Peyer's patch (tissue), 4 donors: ENCODE results near the gene FLVCR2. TPM values are rescaled to one million over a fixed set of nuclear protein-coding genes. Genes with fewer than 3 reads are reported as not detected.

ENCODE experiments used
- DNase-seq, 3 donors: peaks; one replicate each; pipeline ENCODE4 v3.0.0-alpha.2; 2017 to 2019
- H3K27ac ChIP-seq, 4 donors: fragments of 200-600 bp; sonication (generic); one replicate each; pipeline ENCODE4 v1.5.1; 2016 to 2019
- H3K27me3 ChIP-seq, 2 donors: fragments of 200-600 bp; sonication (generic); one replicate each; pipeline ENCODE4 v1.5.1; 2019
- H3K36me3 ChIP-seq, 3 donors: fragments of 200-600 bp; sonication (generic); one replicate each; pipeline ENCODE4 v1.5.1; 2016 to 2019
- H3K4me1 ChIP-seq, 4 donors: fragments of 200-600 bp; sonication (generic); one replicate each; pipeline ENCODE4 v1.5.1; 2016 to 2019
- H3K4me3 ChIP-seq, 4 donors: fragments of 200-600 bp; sonication (generic); 1 replicate in 3 of 4; 2 replicates in 1 of 4; pipeline ENCODE4 v1.5.1; 2016 to 2019; ENCODE audit warnings: mild to moderate bottlenecking in 1 of 4
- H3K9me3 ChIP-seq, 4 donors: fragments of 200-600 bp; sonication (generic); one replicate each; pipeline ENCODE4 v1.5.1; 2016 to 2019; ENCODE audit warnings: mild to moderate bottlenecking in 1 of 4
- CTCF ChIP-seq, 6 experiments: fragments of 450-650 bp in 4 of 6; fragments of 200-600 bp in 2 of 6; sonication (generic) in 1 of 6; IDR thresholded peaks; one replicate each; pipeline ENCODE4 v1.5.1; 2017 to 2019; ENCODE audit warnings: antibody characterized with exemption in 6 of 6, mild to moderate bottlenecking in 3 of 6, moderate library complexity in 1 of 6
- POLR2A ChIP-seq, 2 donors: fragments of 450-650 bp; IDR thresholded peaks; one replicate each; pipeline ENCODE4 v1.5.1; 2017; ENCODE audit warnings: antibody characterized with exemption in 2 of 2, mild to moderate bottlenecking in 2 of 2, moderate library complexity in 2 of 2
- total RNA-seq, 4 donors: library from RNA; depleted of rRNA; stranded (reverse); fragments of >200 nt; gene quantifications; one replicate each; pipeline ENCODE4 v1.1.0, GENCODE V29; 2016

FLVCR2 gene
- total RNA-seq, 4 donors from 2014 or later, result 14.9 to 130 (median 98.8) TPM

DNA sequence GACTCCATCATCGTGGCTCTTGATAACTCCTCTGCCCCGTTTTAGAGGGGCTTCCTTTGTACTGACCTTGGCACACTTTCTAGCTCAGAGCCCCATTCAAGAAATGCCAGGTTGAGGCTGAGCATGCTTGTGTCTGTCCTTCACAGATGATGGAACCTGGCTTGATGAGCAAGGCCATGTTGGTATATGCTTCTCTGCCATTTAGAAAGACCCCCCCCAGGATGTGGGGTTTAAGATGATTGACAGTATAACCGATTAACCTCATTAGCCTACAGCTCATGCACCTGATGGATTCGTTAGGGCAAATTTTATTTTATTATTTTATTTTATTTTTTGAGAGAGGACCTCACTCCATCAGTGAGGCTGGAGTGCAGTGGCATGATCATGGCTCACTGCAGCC is 35.2 kb upstream of the FLVCR2 start:
- DNase-seq, result peak in 1 of 3 donors; percentile 33
- peak overlapping the region in 1 of 4 donors; percentile 19 for H3K4me3 ChIP-seq
- H3K27ac ChIP-seq, result peak overlapping the region; percentile 68 to 77 (median 76)
- peaks cover 0 to 24% (median 14%) of the 10 kb centered on the region in 4 donors for H3K4me1 ChIP-seq
- H3K36me3 ChIP-seq, result no peaks in the 10 kb centered on the region
- TF ChIP-seq CTCF (IDR thresholded peaks at IDR 0.05), result no peak
- TF ChIP-seq POLR2A (IDR thresholded peaks at IDR 0.05), result no peak
- H3K27me3 ChIP-seq, result no peaks in the 10 kb centered on the region
- H3K9me3 ChIP-seq, result no peaks in the 10 kb centered on the region

- H3K27me3 ChIP-seq, result no peaks in the 10 kb centered on the region
- H3K27ac ChIP-seq, result peak overlapping the region in 2 of 4 donors; percentile 76 to 77
- no peaks in the 10 kb centered on the region for H3K36me3 ChIP-seq
- H3K9me3 ChIP-seq, result no peaks in the 10 kb centered on the region
- no peak for DNase-seq
- TF ChIP-seq CTCF (IDR thresholded peaks at IDR 0.05), result no peak
- no peak for TF ChIP-seq POLR2A (IDR thresholded peaks at IDR 0.05)
- H3K4me1 ChIP-seq, result peaks cover 0 to 29% (median 15%) of the 10 kb centered on the region in 4 donors
- no peak overlapping the region for H3K4me3 ChIP-seq
Observed at GRCh38 chr14:75543786-75544185, 34.6 kb upstream of the FLVCR2 start.

DNA sequence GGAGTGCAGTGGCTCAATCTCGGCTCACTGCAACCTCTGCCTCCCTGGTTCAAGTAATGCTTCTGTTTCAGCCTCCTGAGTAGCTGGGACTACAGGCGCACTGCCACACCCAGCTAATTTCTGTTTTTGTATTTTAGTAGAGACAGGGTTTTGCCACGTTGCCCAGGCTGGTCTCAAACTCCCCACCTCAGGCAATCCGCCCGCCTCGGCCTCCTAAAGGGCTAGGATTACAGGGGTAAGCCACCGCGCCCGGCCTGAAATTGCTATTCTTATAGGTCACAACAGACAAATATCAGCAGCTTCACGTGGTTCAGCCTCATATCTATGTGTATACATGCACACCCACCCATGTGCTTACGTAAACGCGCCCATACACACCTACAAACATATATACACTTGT is 32.5 kb upstream of the FLVCR2 start:
- no peak overlapping the region for H3K27ac ChIP-seq
- H3K9me3 ChIP-seq, result no peaks in the 10 kb centered on the region
- no peaks in the 10 kb centered on the region for H3K36me3 ChIP-seq
- H3K4me3 ChIP-seq, result no peak overlapping the region
- peak in 1 of 3 donors; percentile 34 for DNase-seq
- H3K27me3 ChIP-seq, result no peaks in the 10 kb centered on the region
- H3K4me1 ChIP-seq, result peaks cover 0 to 33% (median 13%) of the 10 kb centered on the region in 4 donors
- TF ChIP-seq CTCF (IDR thresholded peaks at IDR 0.05) (no peak), POLR2A (IDR thresholded peaks at IDR 0.05) (no peak)

DNA sequence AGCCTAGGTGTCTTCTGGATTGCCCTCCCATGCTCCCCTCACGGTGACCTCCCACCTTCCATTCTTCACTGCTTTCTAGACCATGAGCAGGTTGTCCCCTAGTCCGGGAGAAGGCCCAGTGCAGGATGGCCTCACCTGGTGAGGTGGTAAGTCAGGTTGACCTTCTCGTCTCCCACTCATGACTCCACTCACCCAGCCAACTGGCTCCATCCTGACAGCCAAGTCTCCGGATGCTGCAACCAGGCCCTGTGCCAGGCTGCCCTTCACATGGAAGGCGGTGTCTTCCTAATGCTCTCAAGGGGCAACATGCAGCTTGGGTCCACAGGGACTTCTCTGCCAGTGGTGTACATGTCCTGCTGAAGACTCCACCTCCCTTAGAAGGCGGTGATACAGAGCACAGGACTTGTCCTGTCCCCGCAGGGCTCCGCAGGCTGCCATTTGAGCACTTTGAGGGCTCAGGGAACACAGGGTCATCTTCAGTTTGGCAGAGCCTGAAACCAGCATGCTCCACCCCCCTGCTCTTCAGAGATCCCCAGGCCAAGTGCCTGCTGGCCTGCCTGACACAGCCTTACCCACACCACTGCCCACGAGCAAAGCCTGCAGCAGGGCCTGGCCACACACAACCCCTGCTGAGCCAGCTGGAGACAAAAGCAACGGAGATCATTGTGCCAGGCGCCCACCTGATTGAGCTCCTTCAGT is 30.7 kb upstream of the FLVCR2 start:
- Histone ChIP-seq H3K27ac (peak overlapping the region in 1 of 4 donors; percentile 70), H3K4me3 (no peak overlapping the region), H3K36me3 (no peaks in the 10 kb centered on the region), H3K9me3 (no peaks in the 10 kb centered on the region), H3K27me3 (no peaks in the 10 kb centered on the region), H3K4me1 (peaks cover 0 to 26% (median 6%) of the 10 kb centered on the region in 4 donors)
- DNase-seq, result peak in 1 of 3 donors; percentile 41
- TF ChIP-seq CTCF (IDR thresholded peaks at IDR 0.05) (no peak), POLR2A (IDR thresholded peaks at IDR 0.05) (no peak)

DNA sequence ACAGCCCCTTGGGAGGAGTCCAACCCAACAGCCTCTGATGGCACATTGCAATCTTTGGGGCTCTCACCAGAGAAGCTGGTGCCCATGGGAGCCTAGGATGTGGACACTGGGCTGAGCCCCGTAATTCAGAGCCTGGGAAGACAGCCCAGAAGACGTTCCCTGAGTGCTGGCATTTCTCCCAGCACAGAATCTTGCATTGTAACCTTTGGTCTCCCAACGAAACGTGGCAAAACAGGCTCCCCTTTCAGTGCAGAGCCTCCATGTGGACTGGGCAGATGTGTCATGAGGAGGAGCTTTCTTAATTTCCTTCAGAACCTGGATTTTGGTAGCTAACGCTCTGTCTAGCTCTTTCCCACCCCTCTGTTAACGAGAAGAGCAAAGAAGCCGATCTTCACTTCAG is 29.9 kb upstream of the FLVCR2 start:
- Histone ChIP-seq H3K4me3 (no peak overlapping the region), H3K27ac (peak overlapping the region in 3 of 4 donors; percentile 3 to 70 (median 42)), H3K27me3 (no peaks in the 10 kb centered on the region), H3K9me3 (no peaks in the 10 kb centered on the region), H3K36me3 (no peaks in the 10 kb centered on the region), H3K4me1 (peaks cover 0 to 19% (median 2%) of the 10 kb centered on the region in 4 donors)
- peak in 1 of 6 experiments; percentile 4 for TF ChIP-seq CTCF (IDR thresholded peaks at IDR 0.05)
- TF ChIP-seq POLR2A (IDR thresholded peaks at IDR 0.05), result no peak
- DNase-seq, result peak in 1 of 3 donors; percentile 70
